Ammon's horn (tissue), 1 donor: ENCODE measurements around the gene DDX31.
A peak's percentile ranks its signal among the peaks of the same experiment; 100 is the strongest.

Experiments
- DNase-seq: peaks from one replicate; pipeline ENCODE4 v3.0.0-alpha.2; 2016; ENCODE audit warnings: low spot score

Gene DDX31

DNA sequence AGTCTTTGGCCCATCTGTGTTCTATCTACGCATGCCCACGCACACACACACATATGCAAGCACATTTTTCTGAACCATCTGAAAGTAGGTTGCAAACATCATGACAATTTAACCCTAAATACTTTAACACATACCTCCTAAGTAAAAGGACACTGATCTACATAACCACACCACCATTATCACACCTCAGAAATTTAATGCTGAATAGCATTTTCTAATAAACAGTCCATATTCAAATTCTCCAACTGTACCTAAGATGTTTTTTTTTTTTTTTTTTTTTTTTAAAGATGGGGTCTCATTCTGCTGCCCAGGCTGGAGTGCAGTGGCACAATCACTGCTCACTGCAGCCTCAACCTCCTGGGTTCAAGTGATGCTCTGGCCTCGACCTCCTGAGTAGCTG is 35.5 kb downstream of the DDX31 start:
- no peak for DNase-seq

DNA sequence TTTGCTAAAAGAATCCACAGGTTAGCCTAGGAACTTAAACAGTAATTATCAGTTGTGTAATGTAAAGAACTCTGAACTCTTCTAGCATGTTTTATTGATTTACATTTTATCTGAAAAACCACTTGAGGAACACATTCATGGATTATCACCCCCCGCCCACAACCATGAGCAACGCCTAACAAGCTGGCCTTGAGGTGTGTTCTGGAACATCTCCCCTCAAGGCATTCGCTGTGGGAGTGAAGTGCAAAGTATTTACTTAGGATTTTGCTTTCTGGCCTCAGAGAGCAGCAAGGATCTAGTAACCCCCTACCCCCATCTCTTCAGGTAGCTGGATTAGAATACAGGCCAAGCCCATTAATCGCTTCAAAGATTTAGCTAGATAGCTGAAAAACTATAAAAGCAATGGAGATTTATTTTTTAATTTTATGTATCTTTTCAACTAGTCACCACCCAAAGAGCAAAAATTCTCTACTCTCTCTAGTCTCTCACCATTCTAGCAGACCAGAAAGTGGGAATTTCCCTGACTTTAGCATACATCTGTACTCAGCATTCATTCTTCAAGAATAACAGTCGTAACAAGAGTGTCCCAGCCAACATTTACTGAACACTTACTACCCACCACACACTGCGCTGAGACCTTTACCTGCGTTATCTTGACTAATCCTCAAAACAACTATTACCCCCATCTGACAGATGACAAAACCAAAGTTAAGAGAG is 37.2 kb downstream of the DDX31 start:
- DNase-seq = no peak

- DNase-seq = no peak
Observed at GRCh38 chr9:132631685-132632084, 38.1 kb downstream of the DDX31 start.

DNA sequence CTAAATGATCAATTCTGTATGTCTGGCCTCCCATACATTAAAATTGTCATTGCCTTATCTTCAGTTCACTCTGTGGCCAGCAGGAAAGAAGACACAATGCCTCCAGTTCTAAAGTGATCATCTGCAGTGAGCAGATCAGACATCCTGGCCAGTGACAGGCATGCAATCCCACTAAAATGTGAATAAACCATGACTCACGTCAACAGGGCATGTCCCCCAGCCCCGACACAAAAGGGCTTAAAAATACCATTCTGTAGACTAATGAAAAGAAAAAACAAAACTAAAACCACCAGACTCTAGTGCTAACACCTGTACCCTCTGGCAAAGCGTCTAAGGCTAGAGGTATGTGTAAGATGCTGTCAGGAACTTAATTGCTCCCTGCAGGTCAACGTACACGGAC is 38.5 kb downstream of the DDX31 start:
- DNase-seq = no peak

GRCh38 chr9:132630811-132631210 is 39.0 kb downstream of the DDX31 start:
- no peak for DNase-seq

DNA sequence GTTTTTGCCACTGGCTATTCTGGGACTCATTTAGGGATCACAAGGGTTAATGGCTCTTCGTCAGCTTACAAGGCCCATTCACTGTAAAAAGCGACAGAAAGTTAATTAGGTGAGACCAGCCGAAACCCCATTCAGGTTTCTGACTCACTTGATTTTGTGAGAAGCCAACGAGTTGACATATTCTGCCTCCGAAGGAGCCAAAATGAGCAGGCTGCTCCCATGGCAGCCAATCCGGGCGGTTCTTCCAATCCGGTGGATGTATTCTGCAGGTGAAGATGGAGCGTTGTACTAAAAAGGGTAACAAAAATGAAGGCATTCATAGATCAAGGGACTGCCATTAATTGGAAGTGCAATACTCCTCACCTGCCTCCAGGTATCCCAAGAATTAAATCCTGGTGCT is 39.7 kb downstream of the DDX31 start:
- no peak for DNase-seq

GRCh38 chr9:132628746-132629145 is 41.0 kb downstream of the DDX31 start:
- no peak for DNase-seq

DNA sequence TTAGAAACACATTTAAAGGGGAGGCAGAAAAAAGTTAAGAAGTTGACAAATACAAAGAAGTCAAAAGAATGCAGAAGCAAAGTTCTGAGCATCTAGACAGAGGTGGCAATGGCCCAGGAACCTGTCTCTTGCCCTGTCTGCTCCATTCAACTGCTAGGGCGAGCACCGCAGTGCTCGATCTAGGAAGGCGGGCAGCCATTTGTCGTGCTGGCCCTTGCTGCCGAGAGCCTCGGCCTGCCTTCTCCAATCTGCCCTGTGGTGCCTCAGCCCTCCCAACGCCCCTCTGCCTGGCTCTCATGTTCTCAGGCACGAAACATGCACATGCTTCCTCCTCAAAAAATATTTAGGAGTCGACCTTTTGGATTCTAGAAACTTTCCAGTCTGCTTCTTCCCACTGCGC is 42.2 kb downstream of the DDX31 start:
- no peak for DNase-seq

DNA sequence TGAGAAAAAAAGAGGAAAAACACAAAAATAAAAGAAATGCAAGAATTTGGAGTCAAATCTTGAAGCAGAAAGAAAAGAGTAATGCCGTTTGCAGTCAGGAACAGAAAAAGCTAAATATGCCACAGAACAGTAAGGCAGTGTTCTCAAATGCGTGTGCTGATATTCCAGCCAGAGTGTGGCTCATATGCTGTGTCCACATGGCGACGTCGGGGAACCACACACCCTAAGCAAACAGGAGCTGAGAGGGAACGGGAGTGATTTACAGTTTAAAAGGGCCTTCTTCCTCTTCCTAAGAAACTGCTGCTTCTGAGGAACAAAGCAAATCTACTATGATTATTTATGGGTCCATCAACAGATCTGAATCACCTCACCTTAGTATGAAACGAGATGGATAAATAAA is 42.7 kb downstream of the DDX31 start:
- peak; percentile 35 for DNase-seq

- DNase-seq = no peak
Observed at GRCh38 chr9:132626285-132626684, 43.5 kb downstream of the DDX31 start.

GRCh38 chr9:132622159-132622558 is 47.6 kb downstream of the DDX31 start:
- DNase-seq = no peak

GRCh38 chr9:132616725-132617124 is 53.1 kb downstream of the DDX31 start:
- DNase-seq = no peak

GRCh38 chr9:132615774-132616173 is 54.0 kb downstream of the DDX31 start:
- no peak for DNase-seq

GRCh38 chr9:132614324-132614723 is 55.5 kb downstream of the DDX31 start:
- DNase-seq = no peak

DNA sequence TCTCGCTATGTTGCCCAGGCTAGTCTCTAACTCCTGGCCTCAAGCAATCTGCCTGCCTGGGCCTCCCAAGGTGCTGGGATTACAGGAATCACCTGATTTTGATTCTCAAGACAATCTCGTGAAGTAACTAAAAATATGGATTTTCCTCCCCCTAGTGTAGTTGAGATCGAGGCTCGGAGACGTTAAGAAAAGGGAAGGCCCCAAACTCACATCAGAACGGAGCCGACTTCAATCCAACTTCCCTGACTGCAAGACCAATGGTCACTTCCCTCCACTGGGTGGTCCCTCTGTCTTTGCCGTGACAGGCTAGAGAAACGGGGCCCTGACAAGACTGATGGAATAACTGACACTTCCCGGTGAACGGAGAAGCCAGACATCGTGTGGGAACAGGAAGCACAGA is 59.1 kb downstream of the DDX31 start:
- DNase-seq = no peak

DNA sequence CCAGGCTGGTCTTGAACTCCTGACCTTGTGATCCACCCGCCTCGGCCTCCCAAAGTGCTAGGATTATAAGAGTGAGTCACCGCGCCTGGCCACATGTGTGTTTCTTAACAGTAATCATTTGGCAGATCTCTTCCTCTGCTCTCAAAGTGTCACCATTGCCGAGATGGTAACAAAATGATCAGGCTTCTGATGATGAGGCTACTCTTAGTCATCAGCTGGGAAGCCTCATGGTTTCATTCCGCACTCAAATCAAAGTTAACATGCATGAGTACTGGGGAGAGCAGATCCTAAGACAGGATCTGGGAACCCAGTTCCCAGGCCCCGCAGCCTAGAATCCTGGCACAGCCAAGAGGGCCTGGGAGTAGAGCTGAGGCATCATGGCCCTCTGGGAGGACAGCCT is 60.0 kb downstream of the DDX31 start:
- no peak for DNase-seq

DNA sequence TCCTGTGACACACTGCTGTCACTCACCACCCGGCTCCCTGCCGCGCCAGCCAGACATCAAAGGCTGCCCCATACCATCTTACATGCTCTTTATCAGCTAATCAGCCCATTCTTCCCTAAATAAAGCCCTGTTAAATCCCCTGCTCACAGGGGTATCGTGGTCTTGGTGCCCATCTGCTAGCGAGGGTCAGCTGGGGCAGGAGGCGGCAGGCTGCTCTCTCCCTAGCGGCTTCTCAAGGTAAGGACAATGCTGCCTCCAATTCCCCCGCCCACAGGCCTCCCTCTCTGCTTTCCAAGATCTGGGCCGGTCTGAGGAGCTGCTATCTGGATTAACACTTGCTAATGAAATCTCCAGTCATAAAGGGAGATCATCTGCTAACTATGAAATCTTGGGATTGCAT is 60.6 kb downstream of the DDX31 start:
- no peak for DNase-seq

GRCh38 chr9:132606066-132606465 is 63.7 kb downstream of the DDX31 start:
- no peak for DNase-seq

- DNase-seq = no peak
Observed at GRCh38 chr9:132605387-132605786, 64.4 kb downstream of the DDX31 start.

DNA sequence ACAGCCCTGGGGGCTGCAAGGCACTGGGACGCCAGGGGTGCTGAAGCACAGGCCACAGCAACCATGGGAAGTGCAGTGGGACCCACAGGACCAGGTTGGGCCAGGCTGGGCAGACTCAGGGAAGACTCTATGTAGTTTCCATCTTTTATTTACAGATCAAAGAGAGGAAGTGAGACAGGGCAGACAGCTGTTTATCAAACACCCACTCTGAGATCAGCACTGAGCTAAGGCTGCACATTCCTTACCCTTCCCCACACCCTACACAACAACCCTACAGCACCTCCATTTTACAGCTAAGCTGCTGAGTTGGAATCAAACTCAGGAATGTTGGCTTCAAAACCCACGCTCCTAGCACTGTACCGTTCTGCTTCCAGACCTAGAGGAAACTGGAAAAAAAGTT is 67.6 kb downstream of the DDX31 start:
- no peak for DNase-seq

DNA sequence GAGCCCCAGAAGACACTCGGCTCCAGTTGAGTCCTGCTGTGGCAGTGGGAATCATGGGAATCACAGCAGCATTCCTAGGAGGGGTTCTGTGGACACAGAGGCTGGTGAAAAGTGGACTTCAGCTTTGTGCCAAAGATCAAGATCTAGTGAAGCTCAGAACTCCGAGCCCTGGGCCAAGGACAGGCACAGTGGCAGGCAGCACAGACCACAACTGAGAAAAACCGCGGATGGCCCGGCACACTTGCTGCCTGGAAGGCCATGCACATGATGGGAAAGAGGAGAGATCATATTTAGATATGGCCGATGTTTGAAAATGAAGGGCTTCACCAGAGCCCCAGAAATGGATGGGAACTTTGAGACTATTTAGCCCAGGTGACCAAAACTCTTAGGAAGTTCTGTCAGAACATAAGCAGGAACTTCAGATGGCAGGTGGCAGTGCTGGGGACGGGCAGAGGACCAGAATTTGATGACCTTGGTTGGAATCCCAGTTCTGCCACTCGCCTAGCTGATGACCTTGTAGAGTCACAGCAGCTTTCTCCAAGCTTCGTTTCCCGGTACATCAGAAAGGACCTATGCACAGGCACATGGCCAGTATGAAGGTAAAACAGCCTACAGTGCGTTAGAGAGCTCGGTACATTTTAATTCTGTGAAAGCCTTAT is 69.3 kb downstream of the DDX31 start:
- no peak for DNase-seq

DNA sequence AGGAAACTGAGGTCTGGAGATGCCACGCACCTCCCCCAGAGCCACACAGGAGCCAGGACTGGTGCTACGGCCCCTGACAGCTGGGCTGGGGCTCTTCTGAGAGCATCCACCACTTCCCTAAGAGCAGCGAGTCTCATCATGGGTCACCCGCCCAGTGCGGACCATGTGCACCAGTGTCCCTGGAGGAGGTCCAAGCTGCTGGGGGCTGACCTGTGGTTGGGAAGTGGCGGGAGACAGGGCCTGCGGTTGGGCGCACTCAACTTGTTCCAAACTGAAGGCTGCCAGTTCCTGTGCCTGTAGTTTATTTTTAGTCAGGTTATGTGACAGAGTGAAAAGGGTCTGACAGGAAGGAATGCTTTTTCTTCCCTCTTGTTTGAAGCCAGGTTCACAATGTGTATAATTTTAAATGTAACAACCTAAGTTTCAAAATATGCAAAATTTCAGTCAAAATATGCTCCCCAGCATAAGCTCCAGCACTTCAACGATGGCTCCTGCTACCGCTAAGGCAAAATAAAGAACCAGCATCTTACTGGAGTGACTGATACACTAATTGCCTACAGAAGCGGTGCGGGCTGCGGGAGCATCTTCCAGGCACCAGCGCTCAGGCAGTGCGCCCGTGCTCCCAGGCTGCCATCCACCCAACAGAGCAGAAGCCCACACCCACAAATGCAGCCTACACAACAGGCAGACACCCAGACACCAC is 72.6 kb downstream of the DDX31 start:
- DNase-seq = peak; percentile 75

GRCh38 chr9:132596200-132596599 is 73.6 kb downstream of the DDX31 start:
- DNase-seq = no peak
